ENCODE results near the gene NT5C1A.

NT5C1A gene

DNA sequence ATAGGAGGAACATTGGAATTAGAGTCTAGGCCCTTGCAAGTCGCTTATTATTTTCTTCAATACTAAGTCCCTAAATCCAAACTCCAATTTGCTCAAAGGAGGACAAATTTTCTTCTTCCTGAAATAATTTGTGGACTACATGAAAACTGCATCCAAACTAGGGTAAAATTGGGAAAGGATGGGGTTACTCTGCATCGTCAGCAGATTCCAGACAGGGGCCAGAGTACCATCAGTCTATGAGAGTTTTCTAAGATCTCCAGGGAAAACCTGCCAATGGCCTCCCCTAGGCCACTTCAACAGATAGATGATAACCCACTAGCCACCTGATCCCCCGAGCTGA lies 33.0 kb downstream of the NT5C1A start:
- no peak for DNase-seq (ENCODE audit: extremely low read depth, insufficient read length)
- peak overlapping the region; percentile 54; the same call in 1 of the 2 replicates for H3K4me3 ChIP-seq (replicated peaks; ENCODE audit: low read depth, low read length)
- no peak for TF ChIP-seq CTCF (IDR thresholded peaks at IDR 0.05; ENCODE audit: insufficient read depth, low read length, poor library complexity, severe bottlenecking)
- H3K27me3 ChIP-seq (replicated peaks; ENCODE audit: control insufficient read depth, insufficient read depth, low read length): peaks cover 1% of the 10 kb centered on the region; the same call in 1 of the 2 replicates
- H3K36me3 ChIP-seq (ENCODE audit: control insufficient read depth, insufficient read depth, low read length): no peaks in the 10 kb centered on the region

DNA sequence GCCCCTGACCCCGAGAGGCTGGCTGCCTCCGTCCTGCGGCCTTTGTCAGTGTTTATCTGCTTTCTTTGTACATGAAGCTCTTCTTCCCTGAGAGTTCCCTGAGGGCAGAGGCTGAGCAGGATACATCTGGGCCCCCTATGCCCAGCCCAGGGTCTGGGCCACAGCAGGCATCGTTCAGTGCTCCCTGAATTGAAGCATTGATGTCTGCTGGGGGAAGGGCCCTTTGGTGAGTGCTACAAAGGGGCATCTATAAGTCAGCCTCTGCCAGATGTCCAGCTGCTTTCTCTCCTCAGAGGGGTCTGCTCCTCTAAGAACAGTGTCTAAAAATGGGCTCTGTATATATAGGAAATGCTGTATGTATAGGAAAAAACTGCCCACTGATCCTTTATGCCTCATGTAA lies 34.5 kb downstream of the NT5C1A start:
- DNase-seq (ENCODE audit: extremely low read depth, insufficient read length): no peak
- TF ChIP-seq CTCF (IDR thresholded peaks at IDR 0.05; ENCODE audit: insufficient read depth, low read length, poor library complexity, severe bottlenecking): no peak
- no peak overlapping the region for H3K4me3 ChIP-seq (replicated peaks; ENCODE audit: low read depth, low read length)
- H3K36me3 ChIP-seq (ENCODE audit: control insufficient read depth, insufficient read depth, low read length): no peaks in the 10 kb centered on the region
- peaks cover 1% of the 10 kb centered on the region; the same call in 1 of the 2 replicates for H3K27me3 ChIP-seq (replicated peaks; ENCODE audit: control insufficient read depth, insufficient read depth, low read length)

DNA sequence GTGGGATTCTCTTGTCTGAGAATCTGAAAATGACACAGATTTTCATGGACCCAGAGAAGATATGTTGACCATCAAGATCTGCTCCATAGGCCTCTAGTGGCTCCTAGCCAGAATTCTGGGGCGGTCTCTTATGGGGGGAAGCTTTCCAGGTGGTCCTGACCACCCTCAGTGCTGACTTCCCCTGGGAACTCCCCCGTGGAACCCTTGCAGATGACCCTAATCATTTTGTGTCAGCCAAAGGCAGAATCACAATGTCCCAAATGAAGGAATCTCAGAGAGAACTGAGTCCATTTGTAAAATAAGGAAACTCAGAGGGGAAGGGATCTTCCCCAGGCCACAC lies 36.1 kb downstream of the NT5C1A start:
- no peak for TF ChIP-seq CTCF (IDR thresholded peaks at IDR 0.05; ENCODE audit: insufficient read depth, low read length, poor library complexity, severe bottlenecking)
- DNase-seq (ENCODE audit: extremely low read depth, insufficient read length): no peak
- peaks cover 1% of the 10 kb centered on the region; the same call in 1 of the 2 replicates for H3K27me3 ChIP-seq (replicated peaks; ENCODE audit: control insufficient read depth, insufficient read depth, low read length)
- H3K36me3 ChIP-seq (ENCODE audit: control insufficient read depth, insufficient read depth, low read length): no peaks in the 10 kb centered on the region
- H3K4me3 ChIP-seq (replicated peaks; ENCODE audit: low read depth, low read length): no peak overlapping the region

GRCh38 chr1:39635205-39635870 lies 36.6 kb downstream of the NT5C1A start:
- H3K4me3 ChIP-seq (replicated peaks; ENCODE audit: low read depth, low read length): no peak overlapping the region
- no peak for TF ChIP-seq CTCF (IDR thresholded peaks at IDR 0.05; ENCODE audit: insufficient read depth, low read length, poor library complexity, severe bottlenecking)

DNA sequence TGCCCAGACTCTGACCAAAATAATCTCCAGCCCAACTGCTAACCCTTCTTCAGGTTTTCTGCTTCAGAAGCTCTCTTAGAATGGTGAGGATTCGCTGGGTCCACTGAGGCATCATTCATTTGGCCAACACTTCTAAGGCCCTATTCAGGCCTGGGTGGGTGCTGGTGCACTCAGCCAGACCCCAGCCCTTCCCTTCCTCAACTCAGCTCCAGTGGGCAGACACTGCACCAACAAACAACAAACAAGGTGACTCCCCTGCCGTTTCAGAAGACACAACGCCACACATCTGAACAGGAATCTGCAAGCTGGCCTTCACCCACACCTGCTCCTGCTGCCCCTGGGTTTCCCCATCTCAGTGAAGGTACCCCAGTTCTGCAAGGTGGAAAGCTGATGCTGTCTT lies 38.5 kb downstream of the NT5C1A start:
- no peak for DNase-seq (ENCODE audit: extremely low read depth, insufficient read length)
- H3K27me3 ChIP-seq (replicated peaks; ENCODE audit: control insufficient read depth, insufficient read depth, low read length): peaks cover under 1% of the 10 kb centered on the region; the same call in 1 of the 2 replicates
- TF ChIP-seq CTCF (IDR thresholded peaks at IDR 0.05; ENCODE audit: insufficient read depth, low read length, poor library complexity, severe bottlenecking): no peak
- H3K36me3 ChIP-seq (ENCODE audit: control insufficient read depth, insufficient read depth, low read length): no peaks in the 10 kb centered on the region
- no peak overlapping the region for H3K4me3 ChIP-seq (replicated peaks; ENCODE audit: low read depth, low read length)

More at GRCh38 chr1:39635205-39635870, 36.6 kb downstream of the NT5C1A start:
- peaks cover 1% of the 10 kb centered on the region; the same call in 1 of the 2 replicates for H3K27me3 ChIP-seq (replicated peaks; ENCODE audit: control insufficient read depth, insufficient read depth, low read length)
- DNase-seq (ENCODE audit: extremely low read depth, insufficient read length): no peak
- H3K36me3 ChIP-seq (ENCODE audit: control insufficient read depth, insufficient read depth, low read length): no peaks in the 10 kb centered on the region

Measured in GM06990 (cell line).